Endothelial cell of umbilical vein (primary cell): ENCODE measurements around the gene SMAD2. TPM values are rescaled to one million over a fixed set of nuclear protein-coding genes. Genes with fewer than 3 reads are reported as not detected.
A peak's percentile ranks its signal among the peaks of the same experiment; 100 is the strongest.

Experiments
- BruUV-seq: library from RNA; stranded (reverse); fragments of 400-500 nt; replicated peaks from 2 replicates; lab custom pipeline; 2021; lab: Mats Ljungman, UMichigan
- CTCF ChIA-PET: fragments of 300-600, 350-600 bp; sonication (Branson Sonifier 250); formaldehyde crosslinking; loops from one replicate; lab custom pipeline; 2021; ENCODE audit warnings: antibody characterized with exemption, inconsistent platforms; lab: Charles Lee
- POLR2A ChIA-PET: fragments of 300-600, 350-600 bp; sonication (Branson Sonifier 250); formaldehyde crosslinking; loops from one replicate; lab custom pipeline; 2021; ENCODE audit warnings: antibody characterized with exemption, inconsistent platforms; lab: Charles Lee
- DNase-seq: peaks from one replicate; pipeline ENCODE4 v3.0.0-alpha.2; 2011; ENCODE audit warnings: low read depth, low spot score
- FAIRE-seq: peaks from 2 replicates; lab custom pipeline; 2011; peaks lifted over from hg19 to GRCh38; lab: Jason Lieb, UNC
- H2AFZ ChIP-seq: 2 replicates; pipeline ENCODE4 v1.6.0; 2012; ENCODE audit warnings: low read depth, low read length, control low read depth, inconsistent platforms
- H3K27ac ChIP-seq: 2 replicates; pipeline ENCODE4 v1.5.1; 2011; ENCODE audit warnings: low read depth, mild to moderate bottlenecking, control low read depth, low read length, moderate library complexity; ENCODE audit not compliant: insufficient read depth
- H3K27me3 ChIP-seq, 2 experiments: 2 replicates each; pipeline versions ENCODE4 v1.6.0 to v1.6.1; 2011; ENCODE audit warnings: low read length in 2 of 2, mixed read lengths in 1 of 2; ENCODE audit not compliant: control insufficient read depth in 2 of 2, insufficient read depth in 2 of 2
- H3K36me3 ChIP-seq, 2 experiments: 2 replicates in 1 of 2; 3 replicates in 1 of 2; pipeline ENCODE4 v1.5.1; 2011; ENCODE audit warnings: low read length in 2 of 2, mild to moderate bottlenecking in 1 of 2, moderate library complexity in 1 of 2; ENCODE audit not compliant: control insufficient read depth in 2 of 2, insufficient read depth in 2 of 2; ENCODE audit errors: extremely low read depth in 1 of 2
- H3K4me1 ChIP-seq: 3 replicates; pipeline ENCODE4 v1.5.1; 2011; ENCODE audit warnings: mild to moderate bottlenecking, low read length; ENCODE audit not compliant: control insufficient read depth, insufficient read depth; ENCODE audit errors: extremely low read depth
- H3K4me2 ChIP-seq: 2 replicates; pipeline ENCODE4 v1.6.1; 2011; ENCODE audit warnings: low read length, control low read depth, mixed read lengths; ENCODE audit not compliant: insufficient read depth
- H3K4me3 ChIP-seq, 3 experiments: fragments of 200-600 bp in 1 of 3; sonication (generic), shearing (Covaris generic) in 1 of 3; replicated peaks in 1 of 3; 2 replicates each; pipeline ENCODE4 v1.5.1; 2011 to 2016; ENCODE audit warnings: control low read depth in 3 of 3, low read length in 3 of 3, mild to moderate bottlenecking in 2 of 3, inconsistent platforms in 1 of 3, low read depth in 1 of 3, moderate library complexity in 1 of 3; ENCODE audit not compliant: insufficient read depth in 1 of 3
- H3K79me2 ChIP-seq: 2 replicates; pipeline ENCODE4 v1.6.0; 2012; ENCODE audit warnings: low read length, inconsistent platforms; ENCODE audit not compliant: control insufficient read depth, insufficient read depth
- H3K9ac ChIP-seq: replicated peaks from 2 replicates; pipeline ENCODE3; 2011; ENCODE audit warnings: low read length, control low read depth; ENCODE audit not compliant: insufficient read depth; ENCODE audit errors: extremely low read depth
- H3K9me1 ChIP-seq: replicated peaks from 3 replicates; pipeline ENCODE4 v1.6.0; 2011; ENCODE audit warnings: mild to moderate bottlenecking, low read length; ENCODE audit not compliant: control insufficient read depth, insufficient read depth; ENCODE audit errors: extremely low read depth
- H3K9me3 ChIP-seq: replicated peaks from 2 replicates; pipeline ENCODE4 v1.5.1; 2012; ENCODE audit warnings: low read length, inconsistent platforms; ENCODE audit not compliant: control insufficient read depth, insufficient read depth
- H4K20me1 ChIP-seq: replicated peaks from 2 replicates; pipeline ENCODE3; 2011; ENCODE audit warnings: mild to moderate bottlenecking, low read length; ENCODE audit not compliant: control insufficient read depth, insufficient read depth; ENCODE audit errors: extremely low read depth
- EZH2 ChIP-seq: IDR thresholded peaks from 2 replicates; pipeline ENCODE4 v1.6.1; 2012; ENCODE audit warnings: borderline replicate concordance, low read depth, mild to moderate bottlenecking, moderate library complexity, low read length, inconsistent platforms; ENCODE audit not compliant: severe bottlenecking
- FOS ChIP-seq: IDR thresholded peaks from 2 replicates; pipeline ENCODE4 v1.6.1; 2011; ENCODE audit warnings: mild to moderate bottlenecking, low read length, moderate library complexity, borderline replicate concordance; ENCODE audit not compliant: insufficient read depth
- GATA2 ChIP-seq: IDR thresholded peaks from 2 replicates; pipeline ENCODE4 v1.7.0; 2011; ENCODE audit warnings: low read depth, mild to moderate bottlenecking, moderate library complexity, mixed read lengths, low read length; ENCODE audit not compliant: insufficient read length, insufficient read depth
- JUN ChIP-seq: IDR thresholded peaks from 2 replicates; pipeline ENCODE4 v1.6.1; 2011; ENCODE audit warnings: borderline replicate concordance, low read depth; ENCODE audit not compliant: insufficient read length, insufficient read depth
- MYC ChIP-seq: IDR thresholded peaks from one replicate; pipeline ENCODE4 v1.6.1; 2011; ENCODE audit warnings: mild to moderate bottlenecking, low read depth, low read length
- POLR2A ChIP-seq: IDR thresholded peaks from 2 replicates; pipeline ENCODE4 v1.6.1; 2012; ENCODE audit warnings: low read depth, mild to moderate bottlenecking, control low read depth, low read length
- POLR2AphosphoS5 ChIP-seq: IDR thresholded peaks from 2 replicates; pipeline ENCODE4 v1.6.1; 2012; ENCODE audit warnings: low read depth, mild to moderate bottlenecking, control low read depth, low read length, moderate library complexity; ENCODE audit not compliant: insufficient read depth
- dilution Hi-C: fragments of 300-500 bp; cut with MboI; formaldehyde crosslinking; loops from one replicate; pipeline ENCODE4 v1.15.0; 2019; ENCODE audit warnings: low sequenced_read_pairs; ENCODE audit not compliant: extremely low pct_ligation_motif_present
- intact Hi-C: fragments of 100-400 bp; cut with micrococcal nuclease; formaldehyde crosslinking; loops from one replicate; pipeline ENCODE4 v1.10.0; 2022
- polyA plus RNA-seq, 4 experiments: library from polyadenylated mRNA; depleted of rRNA in 3 of 4; stranded (reverse) in 3 of 4; unstranded in 1 of 4; fragments of >200 nt; gene quantifications; 2 replicates each; pipeline versions ENCODE4 v1.2.1 to v1.2.3, GENCODE V29; 2011 to 2012; ENCODE audit warnings: missing spikeins in 1 of 4
- total RNA-seq: library from RNA; stranded (reverse); gene quantifications from 2 replicates; pipeline ENCODE4 v1.2.3, GENCODE V29; 2021
- TF ChIP-seq, protein P1 (sequence below), 2 donors: IDR thresholded peaks; 1 replicate in 1 of 2; 2 replicates in 1 of 2; pipeline ENCODE4 v1.5.1; 2011; ENCODE audit warnings: low read length in 2 of 2, mild to moderate bottlenecking in 2 of 2, moderate library complexity in 2 of 2, control low read depth in 1 of 2, inconsistent platforms in 1 of 2, low read depth in 1 of 2; ENCODE audit not compliant: insufficient read depth in 1 of 2; ENCODE audit errors: extremely low read depth in 1 of 2
- TF ChIP-seq, protein P2 (sequence below): IDR thresholded peaks from 2 replicates; pipeline ENCODE4 v1.6.1; 2011; ENCODE audit not compliant: insufficient read depth, insufficient read length

SMAD2 gene
- total and polyA plus RNA-seq, 2 donors (not counting 3 experiments of a cell fraction or from before 2014, with no cell fraction given) = 40.3 to 123 TPM

DNA sequence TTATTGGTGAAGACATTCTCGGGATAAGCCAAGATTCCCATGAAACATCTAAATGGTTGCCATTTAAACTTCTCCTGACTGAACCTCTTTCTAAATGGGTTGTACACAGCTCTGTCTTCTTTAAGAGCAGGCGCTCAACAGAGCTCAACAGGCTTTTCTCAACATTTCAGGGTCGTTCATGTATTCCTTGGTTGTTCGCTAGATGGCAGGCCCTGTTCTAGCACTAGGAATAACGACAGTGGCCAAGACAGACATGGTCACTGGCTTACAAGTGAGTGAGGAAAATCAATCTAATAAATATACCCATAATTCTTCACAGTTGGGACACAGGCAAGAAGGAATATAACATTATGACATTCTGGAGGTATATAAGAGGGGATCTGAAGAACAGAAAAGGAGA, 154.5 kb downstream of the SMAD2 start:
- TF ChIP-seq EZH2 (no peak), POLR2AphosphoS5 (no peak), POLR2A (no peak), FOS (no peak), MYC (no peak), GATA2 (no peak), JUN (no peak)
- TF ChIP-seq, protein P1, sequence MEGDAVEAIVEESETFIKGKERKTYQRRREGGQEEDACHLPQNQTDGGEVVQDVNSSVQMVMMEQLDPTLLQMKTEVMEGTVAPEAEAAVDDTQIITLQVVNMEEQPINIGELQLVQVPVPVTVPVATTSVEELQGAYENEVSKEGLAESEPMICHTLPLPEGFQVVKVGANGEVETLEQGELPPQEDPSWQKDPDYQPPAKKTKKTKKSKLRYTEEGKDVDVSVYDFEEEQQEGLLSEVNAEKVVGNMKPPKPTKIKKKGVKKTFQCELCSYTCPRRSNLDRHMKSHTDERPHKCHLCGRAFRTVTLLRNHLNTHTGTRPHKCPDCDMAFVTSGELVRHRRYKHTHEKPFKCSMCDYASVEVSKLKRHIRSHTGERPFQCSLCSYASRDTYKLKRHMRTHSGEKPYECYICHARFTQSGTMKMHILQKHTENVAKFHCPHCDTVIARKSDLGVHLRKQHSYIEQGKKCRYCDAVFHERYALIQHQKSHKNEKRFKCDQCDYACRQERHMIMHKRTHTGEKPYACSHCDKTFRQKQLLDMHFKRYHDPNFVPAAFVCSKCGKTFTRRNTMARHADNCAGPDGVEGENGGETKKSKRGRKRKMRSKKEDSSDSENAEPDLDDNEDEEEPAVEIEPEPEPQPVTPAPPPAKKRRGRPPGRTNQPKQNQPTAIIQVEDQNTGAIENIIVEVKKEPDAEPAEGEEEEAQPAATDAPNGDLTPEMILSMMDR (IDR thresholded peaks at IDR 0.05; ENCODE audit: extremely low read depth in 1 of 2, insufficient read depth in 1 of 2, low read depth in 1 of 2, low read length in 2 of 2) = no peak
- TF ChIP-seq, protein P2, sequence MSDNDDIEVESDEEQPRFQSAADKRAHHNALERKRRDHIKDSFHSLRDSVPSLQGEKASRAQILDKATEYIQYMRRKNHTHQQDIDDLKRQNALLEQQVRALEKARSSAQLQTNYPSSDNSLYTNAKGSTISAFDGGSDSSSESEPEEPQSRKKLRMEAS = no peak
- ChIA-PET CTCF (interaction anchor here (0.6 to 1.4 kb wide), 6 partner anchors 9 to 248 kb away, joined by 3 to 5 read pairs (median 4); partner anchors contain the start of gene SMAD2), POLR2A (no interaction called here)
- FAIRE-seq (no peak), DNase-seq (peak; percentile 8)
- Histone ChIP-seq H2AFZ (no peak overlapping the region), H3K79me2 (no peaks in the 10 kb centered on the region), H3K27ac (no peak overlapping the region), H3K27me3 (peaks cover 4 to 5% of the 10 kb centered on the region in 2 experiments), H3K4me2 (no peak overlapping the region), H4K20me1 (no peaks in the 10 kb centered on the region), H3K36me3 (no peaks in the 10 kb centered on the region), H3K9me3 (no peaks in the 10 kb centered on the region), H3K4me3 (no peak overlapping the region), H3K4me1 (no peaks in the 10 kb centered on the region), H3K9me1 (no peaks in the 10 kb centered on the region), H3K9ac (no peak overlapping the region)
- dilution Hi-C loops = no loop called here
- BruUV-seq = no TSS peak
- intact Hi-C loops = no loop called here
